HCT116 (cell line): ENCODE results near the gene HRH2.

Source experiments
- EGR1 ChIP-seq: IDR thresholded peaks from 2 replicates; pipeline ENCODE4 v1.6.1; 2012; ENCODE audit warnings: low read depth
- EZH2phosphoT487 ChIP-seq: fragments of 200-600 bp; IDR thresholded peaks from 2 replicates; pipeline ENCODE4 v1.6.1; 2018; ENCODE audit warnings: antibody characterized with exemption, borderline replicate concordance
- FOSL1 ChIP-seq: IDR thresholded peaks from 2 replicates; pipeline ENCODE4 v1.6.1; 2012; ENCODE audit warnings: low read depth
- JUND ChIP-seq: IDR thresholded peaks from 2 replicates; pipeline ENCODE4 v1.6.1; 2012
- POLR2A ChIP-seq: IDR thresholded peaks from 2 replicates; pipeline ENCODE4 v1.7.0; 2011; ENCODE audit warnings: borderline replicate concordance; ENCODE audit not compliant: insufficient read depth, insufficient read length; ENCODE audit errors: extremely low read depth
- SP1 ChIP-seq: IDR thresholded peaks from 2 replicates; pipeline ENCODE4 v1.6.1; 2012; ENCODE audit warnings: low read depth
- TF ChIP-seq, protein P1 (sequence below), 3 experiments: fragments of 200-600 bp in 1 of 3; sonication (generic) in 1 of 3; IDR thresholded peaks in 2 of 3; conservative IDR thresholded peaks in 1 of 3; 2 replicates each; pipeline ENCODE4 v1.5.1; 2012 to 2017; ENCODE audit warnings: low read depth in 2 of 3, low read length in 2 of 3, antibody characterized with exemption in 1 of 3, borderline replicate concordance in 1 of 3, control low read depth in 1 of 3, mild to moderate bottlenecking in 1 of 3, mixed read lengths in 1 of 3, mixed run types in 1 of 3, moderate library complexity in 1 of 3; ENCODE audit not compliant: insufficient read depth in 1 of 3
- TF ChIP-seq, protein P2 (sequence below): IDR thresholded peaks from 2 replicates; pipeline ENCODE4 v1.6.1; 2012

DNA sequence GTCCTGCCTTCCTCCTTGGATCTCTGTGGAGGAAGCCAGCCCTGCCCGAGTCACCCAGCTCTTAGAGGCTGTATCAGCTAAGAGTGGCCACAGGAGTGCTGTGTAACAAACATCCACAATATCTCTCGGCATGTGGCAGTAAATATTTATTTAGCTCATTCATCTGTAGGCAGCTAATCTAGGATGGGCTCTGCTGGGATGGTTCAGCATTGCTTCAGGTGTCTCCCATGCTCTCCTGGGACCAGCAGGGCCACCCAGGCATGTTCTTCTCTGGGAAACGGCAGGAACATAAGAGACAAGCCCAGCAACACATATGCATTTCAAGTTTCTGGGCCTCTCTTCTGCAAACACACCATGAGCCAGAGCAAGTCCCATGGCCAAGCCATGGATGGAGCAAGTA is 56.1 kb downstream of the HRH2 start:
- TF ChIP-seq, protein P1, sequence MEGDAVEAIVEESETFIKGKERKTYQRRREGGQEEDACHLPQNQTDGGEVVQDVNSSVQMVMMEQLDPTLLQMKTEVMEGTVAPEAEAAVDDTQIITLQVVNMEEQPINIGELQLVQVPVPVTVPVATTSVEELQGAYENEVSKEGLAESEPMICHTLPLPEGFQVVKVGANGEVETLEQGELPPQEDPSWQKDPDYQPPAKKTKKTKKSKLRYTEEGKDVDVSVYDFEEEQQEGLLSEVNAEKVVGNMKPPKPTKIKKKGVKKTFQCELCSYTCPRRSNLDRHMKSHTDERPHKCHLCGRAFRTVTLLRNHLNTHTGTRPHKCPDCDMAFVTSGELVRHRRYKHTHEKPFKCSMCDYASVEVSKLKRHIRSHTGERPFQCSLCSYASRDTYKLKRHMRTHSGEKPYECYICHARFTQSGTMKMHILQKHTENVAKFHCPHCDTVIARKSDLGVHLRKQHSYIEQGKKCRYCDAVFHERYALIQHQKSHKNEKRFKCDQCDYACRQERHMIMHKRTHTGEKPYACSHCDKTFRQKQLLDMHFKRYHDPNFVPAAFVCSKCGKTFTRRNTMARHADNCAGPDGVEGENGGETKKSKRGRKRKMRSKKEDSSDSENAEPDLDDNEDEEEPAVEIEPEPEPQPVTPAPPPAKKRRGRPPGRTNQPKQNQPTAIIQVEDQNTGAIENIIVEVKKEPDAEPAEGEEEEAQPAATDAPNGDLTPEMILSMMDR (IDR thresholded peaks at IDR 0.05 in 2 of 3, conservative IDR thresholded peaks at IDR 0.05 in 1 of 3; ENCODE audit: borderline replicate concordance in 1 of 3, insufficient read depth in 1 of 3, low read depth in 2 of 3, low read length in 2 of 3) = no peak
- TF ChIP-seq EGR1 = no peak
- no peak for TF ChIP-seq POLR2A
- TF ChIP-seq JUND = no peak
- TF ChIP-seq EZH2phosphoT487 = no peak
- TF ChIP-seq FOSL1 = no peak
- no peak for TF ChIP-seq SP1
- TF ChIP-seq, protein P2, sequence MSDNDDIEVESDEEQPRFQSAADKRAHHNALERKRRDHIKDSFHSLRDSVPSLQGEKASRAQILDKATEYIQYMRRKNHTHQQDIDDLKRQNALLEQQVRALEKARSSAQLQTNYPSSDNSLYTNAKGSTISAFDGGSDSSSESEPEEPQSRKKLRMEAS = no peak
